Measurements from ENCODE around the gene MAP3K20. TPM values are rescaled to one million over a fixed set of nuclear protein-coding genes. Genes with fewer than 3 reads are reported as not detected.

MAP3K20 gene
- total and polyA plus RNA-seq, 2 of the 4 experiments (the other 2 are of a cell fraction), result 27.5 to 84.4 TPM

DNA sequence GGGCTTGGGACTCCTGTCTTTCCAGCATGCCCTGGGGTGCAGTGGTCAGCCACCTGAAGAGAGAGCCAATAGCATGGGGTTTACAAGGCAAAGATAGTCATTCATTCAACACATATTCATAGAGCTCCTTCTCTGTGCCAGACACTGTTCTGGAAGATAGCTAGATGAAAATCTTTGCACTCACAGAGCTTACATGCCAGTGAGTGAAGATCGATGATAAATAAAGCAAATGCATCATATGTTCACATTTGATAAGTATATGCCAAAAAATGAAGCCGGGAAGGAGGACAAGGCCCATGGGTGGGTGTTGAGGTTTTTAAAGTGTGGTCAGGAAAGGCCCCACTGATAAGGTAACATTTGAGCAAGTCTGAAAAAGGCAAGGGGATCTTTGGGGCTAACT, 148.2 kb downstream of the MAP3K20 start:
- no peak overlapping the region for H3K18ac ChIP-seq (ENCODE audit: low read depth, low read length)
- no peak overlapping the region for H3K4me2 ChIP-seq (ENCODE audit: low read depth, low read length)
- dilution Hi-C loops (cut with HindIII; ENCODE audit: low sequenced_read_pairs, unreplicated experiment), result no loop called here
- TF ChIP-seq RFX5 (IDR thresholded peaks at IDR 0.05; ENCODE audit: low read depth, low read length), result no peak
- TF ChIP-seq FOS (IDR thresholded peaks at IDR 0.05; ENCODE audit: low read depth, low read length), result no peak
- TF ChIP-seq, protein P1, sequence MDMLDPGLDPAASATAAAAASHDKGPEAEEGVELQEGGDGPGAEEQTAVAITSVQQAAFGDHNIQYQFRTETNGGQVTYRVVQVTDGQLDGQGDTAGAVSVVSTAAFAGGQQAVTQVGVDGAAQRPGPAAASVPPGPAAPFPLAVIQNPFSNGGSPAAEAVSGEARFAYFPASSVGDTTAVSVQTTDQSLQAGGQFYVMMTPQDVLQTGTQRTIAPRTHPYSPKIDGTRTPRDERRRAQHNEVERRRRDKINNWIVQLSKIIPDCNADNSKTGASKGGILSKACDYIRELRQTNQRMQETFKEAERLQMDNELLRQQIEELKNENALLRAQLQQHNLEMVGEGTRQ (IDR thresholded peaks at IDR 0.05; ENCODE audit: low read depth, low read length), result no peak
- TF ChIP-seq, protein P2, sequence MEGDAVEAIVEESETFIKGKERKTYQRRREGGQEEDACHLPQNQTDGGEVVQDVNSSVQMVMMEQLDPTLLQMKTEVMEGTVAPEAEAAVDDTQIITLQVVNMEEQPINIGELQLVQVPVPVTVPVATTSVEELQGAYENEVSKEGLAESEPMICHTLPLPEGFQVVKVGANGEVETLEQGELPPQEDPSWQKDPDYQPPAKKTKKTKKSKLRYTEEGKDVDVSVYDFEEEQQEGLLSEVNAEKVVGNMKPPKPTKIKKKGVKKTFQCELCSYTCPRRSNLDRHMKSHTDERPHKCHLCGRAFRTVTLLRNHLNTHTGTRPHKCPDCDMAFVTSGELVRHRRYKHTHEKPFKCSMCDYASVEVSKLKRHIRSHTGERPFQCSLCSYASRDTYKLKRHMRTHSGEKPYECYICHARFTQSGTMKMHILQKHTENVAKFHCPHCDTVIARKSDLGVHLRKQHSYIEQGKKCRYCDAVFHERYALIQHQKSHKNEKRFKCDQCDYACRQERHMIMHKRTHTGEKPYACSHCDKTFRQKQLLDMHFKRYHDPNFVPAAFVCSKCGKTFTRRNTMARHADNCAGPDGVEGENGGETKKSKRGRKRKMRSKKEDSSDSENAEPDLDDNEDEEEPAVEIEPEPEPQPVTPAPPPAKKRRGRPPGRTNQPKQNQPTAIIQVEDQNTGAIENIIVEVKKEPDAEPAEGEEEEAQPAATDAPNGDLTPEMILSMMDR (conservative IDR thresholded peaks at IDR 0.05; ENCODE audit: low read depth, low read length), result no peak
- no peak for TF ChIP-seq MAZ (IDR thresholded peaks at IDR 0.05; ENCODE audit: borderline replicate concordance, low read depth, low read length)
- TF ChIP-seq CHD1 (IDR thresholded peaks at IDR 0.05; ENCODE audit: low read depth, low read length), result no peak
- no peak for TF ChIP-seq SMC3 (IDR thresholded peaks at IDR 0.05; ENCODE audit: low read depth, low read length)
- TF ChIP-seq MAFK (IDR thresholded peaks at IDR 0.05; ENCODE audit: low read depth, low read length), result no peak
- no peak for TF ChIP-seq RAD21 (IDR thresholded peaks at IDR 0.05; ENCODE audit: low read length)
- TF ChIP-seq BHLHE40 (IDR thresholded peaks at IDR 0.05; ENCODE audit: low read depth, low read length), result no peak
- TF ChIP-seq, protein P3, sequence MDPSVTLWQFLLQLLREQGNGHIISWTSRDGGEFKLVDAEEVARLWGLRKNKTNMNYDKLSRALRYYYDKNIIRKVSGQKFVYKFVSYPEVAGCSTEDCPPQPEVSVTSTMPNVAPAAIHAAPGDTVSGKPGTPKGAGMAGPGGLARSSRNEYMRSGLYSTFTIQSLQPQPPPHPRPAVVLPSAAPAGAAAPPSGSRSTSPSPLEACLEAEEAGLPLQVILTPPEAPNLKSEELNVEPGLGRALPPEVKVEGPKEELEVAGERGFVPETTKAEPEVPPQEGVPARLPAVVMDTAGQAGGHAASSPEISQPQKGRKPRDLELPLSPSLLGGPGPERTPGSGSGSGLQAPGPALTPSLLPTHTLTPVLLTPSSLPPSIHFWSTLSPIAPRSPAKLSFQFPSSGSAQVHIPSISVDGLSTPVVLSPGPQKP (IDR thresholded peaks at IDR 0.05; ENCODE audit: borderline replicate concordance, low read depth, low read length), result no peak
- no peak for TF ChIP-seq RCOR1 (IDR thresholded peaks at IDR 0.05; ENCODE audit: insufficient replicate concordance, low read length)
- no peak for TF ChIP-seq MXI1 (IDR thresholded peaks at IDR 0.05; ENCODE audit: borderline replicate concordance, low read depth, low read length)
- TF ChIP-seq CEBPB (IDR thresholded peaks at IDR 0.05; ENCODE audit: low read depth, low read length), result no peak
- no peak for TF ChIP-seq POLR2A (IDR thresholded peaks at IDR 0.05; ENCODE audit: low read depth, low read length)
- ChIA-PET CTCF (interaction anchor here (2.6 kb wide), 1 partner anchor 197 kb away, joined by 6 read pairs; no protein-coding TSS in a partner anchor), POLR2A (ENCODE audit: unreplicated experiment) (no interaction called here)
- no peak overlapping the region for H3K27ac ChIP-seq (ENCODE audit: insufficient read depth, low read length)
- no peak overlapping the region for H2AFZ ChIP-seq (replicated peaks; ENCODE audit: low read length, poor library complexity)
- DNase-seq, result no peak
- 60% methylated on average over 1 of the region's 2 CpGs; no CpG with 5 or more reads in 1 of the 2 experiments for WGBS, 2 experiments (ENCODE audit: extremely low coverage in 2 of 2, insufficient read length in 1 of 2)
- H3K27me3 ChIP-seq (ENCODE audit: control insufficient read depth, insufficient read depth, low read length), result no peaks in the 10 kb centered on the region
- H2BK120ac ChIP-seq (ENCODE audit: low read depth, low read length), result no peak overlapping the region
- H4K91ac ChIP-seq (ENCODE audit: insufficient read depth, low read depth, low read length), result no peak overlapping the region
- ATAC-seq (ENCODE audit: low read depth), result no peak
- H3K36me3 ChIP-seq (ENCODE audit: control insufficient read depth, insufficient read depth, low read length), result peaks cover 3% of the 10 kb centered on the region
- no peak overlapping the region for H3K4ac ChIP-seq (ENCODE audit: low read depth, low read length)
- no peak overlapping the region for H4K8ac ChIP-seq (ENCODE audit: low read depth in 2 of 2, low read length in 2 of 2)
- no peaks in the 10 kb centered on the region for H4K20me1 ChIP-seq (ENCODE audit: insufficient read depth, low read length)
- no peaks in the 10 kb centered on the region for H3K9me3 ChIP-seq (ENCODE audit: control insufficient read depth, insufficient read depth, low read length)
- H4K5ac ChIP-seq (ENCODE audit: low read depth, low read length), result no peak overlapping the region
- H3K56ac ChIP-seq (ENCODE audit: extremely low read depth, insufficient read depth, low read length), result no peak overlapping the region
- H3K79me1 ChIP-seq (ENCODE audit: low read depth in 1 of 2, low read length in 2 of 2), result peaks cover 0 to 11% of the 10 kb centered on the region in 2 experiments; a peak in 1 of 4 replicates
- H3K4me3 ChIP-seq (ENCODE audit: insufficient read depth, low read depth, low read length), result no peak overlapping the region
- no peak overlapping the region for H3K9ac ChIP-seq (ENCODE audit: low read depth, low read length)
- H2BK5ac ChIP-seq (ENCODE audit: low read depth, low read length, poor library complexity, severe bottlenecking), result no peak overlapping the region
- no peak overlapping the region for H2AK5ac ChIP-seq (ENCODE audit: low read depth, low read length)
- H2AK9ac ChIP-seq (replicated peaks; ENCODE audit: low read depth, low read length, poor library complexity), result no peak overlapping the region
- no peak overlapping the region for H2BK20ac ChIP-seq (ENCODE audit: low read depth, low read length)
- in situ Hi-C loops (cut with MboI; ENCODE audit: low sequenced_read_pairs), result no loop called here
- H2BK15ac ChIP-seq (ENCODE audit: low read depth, low read length), result no peak overlapping the region
- H3K9me1 ChIP-seq (ENCODE audit: insufficient read depth, low read length), result no peaks in the 10 kb centered on the region
- H3K4me1 ChIP-seq (ENCODE audit: control insufficient read depth, insufficient read depth, low read length), result peaks cover 3% of the 10 kb centered on the region; the same call in 1 of the 2 replicates
- no peak overlapping the region for H3K23ac ChIP-seq (ENCODE audit: low read depth, low read length)
- BruUV-seq (replicated peaks), result no TSS peak
- no peak overlapping the region for H3K14ac ChIP-seq (replicated peaks; ENCODE audit: low read depth, low read length)
- intact Hi-C loops (cut with micrococcal nuclease), result no loop called here
